ENCODE measurements around the gene NFATC1.
"Not testable (repeated sequence)": the region's sequence is repeated elsewhere in the genome, so short reads cannot be mapped to it uniquely, and the experiment has no call there.

Gene NFATC1

GRCh38 chr18:79495591-79496071 lies 99.9 kb downstream of the NFATC1 start:
- no peak for DNase-seq

DNA sequence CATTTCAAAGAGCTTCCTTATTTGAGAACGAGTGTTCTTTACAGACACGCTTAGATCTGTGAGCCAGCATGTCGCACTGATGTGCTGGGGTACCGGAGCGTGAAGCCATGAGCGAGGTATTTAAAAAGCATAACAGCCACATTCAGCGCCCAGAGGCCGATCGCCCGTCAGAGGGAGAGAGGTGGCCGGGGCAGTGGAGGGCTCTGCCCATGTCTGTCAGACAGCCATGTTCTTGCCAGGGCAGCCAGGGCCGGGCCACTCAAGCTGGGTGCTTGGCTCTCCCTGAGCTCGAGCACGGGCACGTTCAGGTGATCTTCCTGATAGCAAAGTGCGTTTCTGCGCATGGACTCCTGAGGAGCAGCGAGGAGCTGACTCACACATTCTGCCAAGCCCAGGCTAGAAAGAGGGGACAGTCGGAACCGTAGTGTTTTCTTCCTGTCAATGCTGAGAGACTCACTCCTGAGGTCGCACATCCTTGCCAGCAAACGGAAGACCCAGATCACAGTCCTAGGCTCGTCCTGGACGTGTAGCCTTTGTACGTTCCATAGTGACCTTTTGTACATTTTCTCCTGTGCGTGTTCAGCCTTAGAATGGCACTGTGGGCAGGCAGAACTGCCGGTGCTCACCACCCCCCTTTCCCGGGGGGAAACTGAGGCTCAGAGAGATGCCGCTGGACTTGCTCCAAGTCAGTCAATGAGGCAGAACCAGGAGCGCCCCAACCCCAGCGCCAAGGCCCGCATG lies 100.7 kb downstream of the NFATC1 start:
- no peak for DNase-seq

- no peak for DNase-seq
Measured at GRCh38 chr18:79496978-79497637, 101.4 kb downstream of the NFATC1 start.

GRCh38 chr18:79497638-79498081 lies 101.9 kb downstream of the NFATC1 start:
- DNase-seq, result no peak

GRCh38 chr18:79498662-79499061 lies 102.9 kb downstream of the NFATC1 start:
- no peak for DNase-seq

DNA sequence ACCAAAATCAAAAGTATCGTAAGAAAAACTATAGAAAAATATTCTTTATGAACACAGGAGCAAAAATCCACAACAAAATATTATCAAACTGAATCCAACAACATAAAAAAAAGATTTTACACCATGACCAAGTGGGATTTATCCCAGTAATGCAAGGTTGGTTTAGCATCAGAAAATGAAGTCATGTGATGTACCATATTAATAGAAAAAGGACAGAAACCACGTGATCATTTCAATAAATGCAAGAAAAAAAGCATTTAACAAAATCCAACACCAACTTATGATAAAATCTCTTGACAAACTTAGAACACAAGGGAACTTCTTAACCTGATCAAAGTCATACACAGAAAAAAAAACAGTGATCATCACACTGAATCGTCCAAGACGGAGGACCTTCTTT lies 105.3 kb downstream of the NFATC1 start:
- DNase-seq, result no peak

GRCh38 chr18:79502782-79503181 lies 107.1 kb downstream of the NFATC1 start:
- DNase-seq, result no peak

DNA sequence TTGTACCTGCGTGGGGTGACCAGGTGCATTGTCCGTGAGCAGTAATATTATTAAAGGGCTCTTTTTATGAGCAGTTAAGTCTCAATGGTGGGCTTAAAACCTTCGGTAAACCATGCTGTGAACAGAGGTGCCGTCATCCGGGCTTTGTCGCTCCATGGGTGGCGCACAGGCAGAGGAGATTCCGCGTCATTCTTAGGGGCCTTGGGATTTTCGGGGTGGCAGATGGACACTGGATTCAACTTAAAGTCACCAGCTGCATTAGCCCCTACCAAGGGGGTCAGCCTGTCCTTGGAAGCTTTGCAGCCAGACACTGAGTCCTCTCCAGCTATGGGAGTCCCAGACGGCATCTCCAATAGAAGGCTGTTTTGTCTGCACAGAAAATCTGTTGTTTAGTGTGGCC lies 107.7 kb downstream of the NFATC1 start:
- DNase-seq, result no peak

- DNase-seq, result no peak
Measured at GRCh38 chr18:79504034-79504433, 108.3 kb downstream of the NFATC1 start.

- DNase-seq, result not testable (repeated sequence)
Measured at GRCh38 chr18:79504495-79504894, 108.8 kb downstream of the NFATC1 start.

DNA sequence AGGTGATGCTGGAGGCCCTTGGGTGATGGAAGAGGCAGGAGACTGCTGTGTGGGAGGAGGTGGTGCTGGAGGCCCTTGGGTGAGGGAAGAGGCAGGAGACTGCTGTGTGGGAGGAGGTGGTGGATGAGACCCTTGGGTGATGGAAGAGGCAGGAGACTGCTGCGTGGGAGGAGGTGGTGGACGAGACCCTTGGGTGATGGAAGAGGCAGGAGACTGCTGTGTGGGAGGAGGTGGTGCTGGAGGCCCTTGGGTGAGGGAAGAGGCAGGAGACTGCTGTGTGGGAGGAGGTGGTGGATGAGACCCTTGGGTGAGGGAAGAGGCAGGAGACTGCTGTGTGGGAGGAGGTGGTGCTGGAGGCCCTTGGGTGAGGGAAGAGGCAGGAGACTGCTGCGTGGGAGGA lies 109.7 kb downstream of the NFATC1 start:
- not testable (repeated sequence) for DNase-seq

DNA sequence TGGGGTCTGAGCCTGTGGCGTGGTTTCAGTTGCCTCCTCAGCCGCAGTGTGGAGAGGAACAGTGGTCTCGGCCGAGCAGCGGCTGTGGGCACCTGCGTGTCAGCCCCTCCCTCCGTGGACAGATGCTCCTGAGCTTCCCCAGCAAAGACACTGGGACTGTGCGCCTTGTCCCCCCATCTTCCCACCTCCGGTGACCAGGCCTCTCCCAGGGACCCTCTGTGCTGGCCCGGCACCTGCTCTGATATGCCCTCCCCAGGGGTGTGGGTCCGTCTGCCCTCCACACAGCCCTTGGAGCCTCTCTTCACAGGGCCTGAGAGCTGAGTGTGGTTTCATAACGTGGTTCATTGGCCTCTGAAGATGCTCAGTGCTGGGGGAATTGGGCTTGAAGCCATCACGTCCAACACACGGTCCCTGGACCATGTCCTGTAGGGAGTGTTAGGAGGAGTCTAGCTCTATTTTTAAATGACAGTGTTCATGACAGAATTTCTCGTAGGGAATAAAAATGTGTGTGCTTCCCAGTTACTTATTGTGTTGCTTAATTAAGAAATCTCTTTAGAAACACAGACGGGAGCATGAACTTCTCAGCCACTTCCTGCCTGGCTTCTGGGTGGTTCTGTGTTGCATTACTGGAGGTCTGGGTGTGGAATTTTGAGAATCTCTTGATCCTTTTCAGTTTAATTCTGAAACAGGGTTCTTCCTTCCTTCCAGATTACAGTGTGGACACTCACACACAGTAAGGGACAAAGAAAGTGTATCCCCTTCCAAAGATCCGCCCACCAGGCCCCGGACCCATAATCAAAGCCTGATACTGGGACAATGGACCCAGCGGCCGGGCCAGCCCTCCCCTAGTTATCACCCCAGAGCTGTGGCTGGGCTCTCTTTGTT lies 110.7 kb downstream of the NFATC1 start:
- no peak for DNase-seq

- no peak for DNase-seq
Measured at GRCh38 chr18:79507076-79507545, 111.4 kb downstream of the NFATC1 start.

DNA sequence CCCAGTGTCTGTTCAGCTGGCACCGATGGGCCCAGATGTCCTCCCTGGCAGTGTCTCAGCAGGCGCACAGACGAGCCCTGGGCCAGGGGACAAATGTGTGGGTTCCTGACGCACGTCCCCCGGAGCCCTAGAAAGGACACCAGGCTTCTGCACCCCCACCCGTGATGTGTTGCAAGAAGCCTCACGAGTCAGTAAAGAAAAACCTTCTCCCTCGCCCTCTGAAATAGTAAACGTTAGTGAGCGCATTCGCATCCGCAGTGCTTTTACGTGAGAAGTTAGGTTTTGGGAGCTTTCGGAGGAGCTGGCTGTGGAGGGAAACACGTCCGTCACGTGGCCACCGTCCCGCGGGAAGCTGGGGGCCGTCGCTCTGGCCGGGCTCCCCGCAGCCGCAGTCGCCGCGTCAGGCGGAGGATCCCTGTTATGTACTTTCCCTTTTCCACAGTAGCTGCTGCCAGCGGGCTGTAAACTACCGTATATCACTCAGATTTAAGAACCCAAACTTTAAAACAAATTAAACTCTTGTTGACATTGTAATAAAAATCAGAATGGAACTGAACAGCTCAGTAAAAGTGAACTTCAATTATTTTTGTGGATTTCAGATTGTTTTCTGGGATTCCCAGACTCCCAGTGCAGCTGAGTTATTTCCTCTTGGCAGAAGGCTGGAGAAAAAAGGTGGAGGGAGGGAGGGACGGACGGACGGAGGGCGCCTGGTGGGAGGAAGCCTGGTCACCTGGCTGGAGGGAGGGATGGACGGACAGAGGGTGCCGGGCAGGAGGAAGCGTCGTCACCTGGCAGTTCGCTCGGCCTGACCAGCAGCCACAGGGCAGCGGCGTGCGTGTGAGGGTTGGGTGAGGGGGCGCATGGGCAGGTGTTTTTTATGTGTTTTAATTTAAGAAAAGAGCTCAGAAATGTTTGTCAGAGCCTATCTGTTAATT lies 112.1 kb downstream of the NFATC1 start:
- no peak for DNase-seq

DNA sequence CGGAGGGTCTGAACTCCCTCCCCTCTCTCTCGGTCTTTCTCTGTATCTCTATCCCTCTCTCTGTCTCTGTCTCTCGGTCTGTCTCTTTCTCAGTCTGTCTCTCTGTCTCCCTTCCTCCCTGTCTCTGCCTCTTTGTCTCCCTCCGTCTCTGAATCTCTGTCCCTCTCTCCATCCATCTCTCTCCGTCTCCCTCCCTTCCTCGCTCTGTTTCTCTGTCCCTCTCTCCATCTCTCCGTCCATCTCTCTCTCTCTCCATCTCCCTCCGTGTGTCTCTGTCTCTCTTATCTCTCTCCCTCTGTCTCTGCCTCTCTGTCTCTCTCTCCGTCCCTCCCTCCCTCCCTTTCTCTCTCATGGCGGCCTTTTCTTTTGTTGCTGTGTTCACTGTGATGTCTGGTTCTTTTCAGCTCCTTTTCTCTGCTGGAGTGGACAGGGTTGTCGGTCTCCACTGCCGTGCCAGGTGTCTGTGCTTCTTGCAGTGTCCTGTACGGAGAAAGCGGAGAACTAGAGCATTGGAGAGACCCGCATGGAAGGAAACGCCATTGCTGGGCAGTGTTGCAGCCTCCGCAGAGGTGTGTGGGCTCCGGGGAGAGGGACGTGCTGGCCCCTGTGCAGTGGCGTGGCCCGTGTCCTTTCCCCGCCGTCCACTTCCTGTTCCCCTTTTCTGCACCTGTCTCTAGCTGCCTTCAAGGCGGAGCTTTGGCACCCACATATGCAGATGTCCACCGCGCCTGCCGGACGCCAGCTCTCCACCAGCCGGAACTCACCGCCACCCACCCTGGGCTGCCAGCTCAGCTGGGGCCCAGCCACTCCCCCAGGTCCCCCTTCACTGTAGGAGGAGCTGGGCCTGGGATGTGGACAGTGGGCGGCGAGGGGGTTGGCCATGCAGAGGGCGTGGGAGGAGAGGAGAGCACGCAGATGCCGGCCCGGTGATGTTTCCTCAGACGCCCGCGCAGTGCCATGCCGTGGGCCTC lies 113.1 kb downstream of the NFATC1 start:
- DNase-seq, result no peak

- DNase-seq, result no peak
Measured at GRCh38 chr18:79509536-79509930, 113.8 kb downstream of the NFATC1 start.

GRCh38 chr18:79510046-79510685 lies 114.4 kb downstream of the NFATC1 start:
- no peak for DNase-seq

GRCh38 chr18:79510731-79511241 lies 115.1 kb downstream of the NFATC1 start:
- DNase-seq, result no peak

DNA sequence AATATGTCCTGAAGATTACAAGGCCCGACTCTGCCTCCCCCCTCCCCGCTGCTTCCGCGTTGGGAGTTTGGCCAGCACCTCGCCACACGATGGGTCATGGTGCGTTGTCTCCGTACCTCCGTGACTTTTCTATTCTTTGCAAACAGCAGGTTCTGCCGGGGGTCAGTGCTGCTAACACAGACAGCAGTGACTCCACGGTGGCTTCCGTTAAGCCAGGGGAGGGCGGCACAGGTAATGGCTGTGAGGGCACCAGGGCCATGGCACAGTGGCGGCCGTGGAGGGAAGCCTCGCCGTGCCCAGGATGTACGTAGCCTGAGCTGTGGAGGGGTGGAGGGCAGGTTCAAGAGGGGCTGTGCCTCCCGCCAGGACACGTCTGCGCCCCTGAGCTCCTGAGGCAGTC lies 115.5 kb downstream of the NFATC1 start:
- DNase-seq, result no peak

DNA sequence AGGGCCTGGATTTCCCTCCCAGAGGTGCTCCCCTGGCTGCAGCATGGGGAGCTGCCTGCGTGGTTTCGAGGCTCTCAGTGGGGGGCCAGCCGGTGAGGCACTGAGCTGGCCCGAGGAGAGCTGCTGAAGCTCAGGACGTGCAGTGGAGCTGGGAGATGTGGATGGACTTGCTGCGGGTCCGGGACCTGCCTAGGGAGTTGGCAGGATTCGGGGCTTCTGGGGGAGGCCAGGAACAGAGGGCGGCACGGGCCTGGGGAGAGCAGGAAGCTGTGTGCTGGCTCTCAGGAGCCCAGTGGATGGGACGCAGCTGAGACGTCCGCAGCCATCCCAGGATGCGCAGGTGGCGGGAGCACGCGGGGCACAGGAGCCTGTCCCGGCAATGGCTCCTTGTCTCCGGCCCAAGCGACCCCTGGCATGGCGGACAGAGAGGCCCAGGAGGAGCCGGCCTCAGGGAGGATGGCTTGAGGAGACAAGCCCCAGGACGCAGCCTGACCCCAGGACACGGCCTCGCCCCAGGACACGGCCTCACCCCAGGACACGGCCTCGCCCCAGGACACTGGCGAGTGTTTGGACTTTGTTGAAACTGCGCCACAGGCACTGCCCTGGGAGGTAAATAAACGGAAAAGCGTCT lies 116.1 kb downstream of the NFATC1 start:
- DNase-seq, result no peak
